GM23248 (cell line): ENCODE results near the gene CD58.

ENCODE experiments used
- EZH2 ChIP-seq: fragments of 200-600 bp; sonication (generic); IDR thresholded peaks from 2 replicates; pipeline ENCODE4 v1.6.1; 2018; ENCODE audit warnings: antibody characterized with exemption, mild to moderate bottlenecking; ENCODE audit not compliant: insufficient read depth, poor library complexity, severe bottlenecking
- EZH2phosphoT487 ChIP-seq: fragments of 200-600 bp; sonication (generic); IDR thresholded peaks from 2 replicates; pipeline ENCODE4 v1.6.1; 2018; ENCODE audit warnings: antibody characterized with exemption, moderate library complexity, mild to moderate bottlenecking, low read depth; ENCODE audit not compliant: insufficient read depth

DNA sequence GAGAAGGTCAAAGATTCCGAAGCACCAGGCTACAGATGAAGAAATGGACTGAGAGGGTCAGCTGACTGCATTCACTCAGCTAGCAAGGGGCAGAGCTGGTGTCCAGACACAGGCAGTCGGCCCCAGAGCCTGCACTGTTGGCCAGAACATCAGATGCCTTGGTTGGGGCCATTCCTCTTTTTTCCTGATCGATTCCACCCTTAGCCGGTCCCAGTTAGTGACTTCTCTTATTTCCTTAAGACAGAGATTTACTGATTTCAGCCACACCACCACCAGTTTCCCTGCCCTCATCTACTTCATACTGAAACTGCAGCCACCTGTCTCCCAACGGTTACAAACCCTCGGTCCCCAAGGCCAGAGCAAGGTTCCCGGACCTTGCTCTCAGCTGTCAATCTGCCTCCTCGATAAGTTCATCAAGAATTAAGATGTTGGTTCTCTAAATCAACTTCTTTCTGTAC is 11.5 kb downstream of the CD58 start:
- no peak for TF ChIP-seq EZH2phosphoT487
- TF ChIP-seq EZH2: no peak
